Measurements from ENCODE around the gene KCNG1. TPM values are rescaled to one million over a fixed set of nuclear protein-coding genes. Genes with fewer than 3 reads are reported as not detected.

The KCNG1 gene
- total and polyA plus RNA-seq, 12 donors, result 0.14 to 5.3 (median 1.3) TPM; not detected in 3

DNA sequence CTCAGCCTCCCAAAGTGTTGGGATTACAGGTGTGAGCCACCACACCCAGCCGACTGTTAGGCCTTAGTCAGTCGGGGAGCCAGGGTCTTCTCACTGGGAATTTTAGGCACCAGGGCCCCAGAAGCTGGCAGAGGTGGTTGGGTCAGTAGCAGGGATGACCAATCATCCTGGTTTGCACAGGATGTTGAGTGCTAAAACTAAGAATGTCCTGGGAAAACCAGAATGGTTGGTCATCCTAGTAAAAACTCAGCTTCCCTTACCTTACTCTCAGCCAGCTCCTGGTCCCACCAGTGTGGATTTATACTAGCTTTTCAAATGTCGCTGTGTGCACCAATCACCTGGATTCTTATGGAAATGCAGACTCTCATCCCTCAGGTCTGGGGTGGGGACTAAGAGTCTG lies 31.8 kb downstream of the KCNG1 start:
- no peak for TF ChIP-seq CTCF (IDR thresholded peaks at IDR 0.05)
- TF ChIP-seq POLR2A (IDR thresholded peaks at IDR 0.05), result no peak
- Histone ChIP-seq H3K4me1 (replicated peaks in 1 of 2) (no peaks in the 10 kb centered on the region), H3K36me3 (replicated peaks in 1 of 2) (no peaks in the 10 kb centered on the region), H3K27me3 (peaks cover 14% of the 10 kb centered on the region), H3K9me3 (replicated peaks in 1 of 3) (no peaks in the 10 kb centered on the region), H3K4me3 (no peak overlapping the region), H3K27ac (no peak overlapping the region)
- no peak for DNase-seq
- 65 to 78% (median 75%) methylated on average over 3 of the region's 3 CpGs for WGBS, 4 donors
- intact Hi-C loops (cut with DNase I), result loop anchor here in 1 of 2 donors (10.0 kb wide), 1 partner anchor 604 kb away; no protein-coding TSS in a partner anchor

GRCh38 chr20:50987493-50988210 lies 35.3 kb downstream of the KCNG1 start:
- WGBS, 4 donors, result 13 to 21% (median 17%) methylated on average over 11 to 13 of the region's 13 CpGs
- Histone ChIP-seq H3K27ac (no peak overlapping the region), H3K4me1 (replicated peaks in 1 of 2) (no peaks in the 10 kb centered on the region), H3K27me3 (peaks cover 17% of the 10 kb centered on the region), H3K4me3 (no peak overlapping the region), H3K9me3 (replicated peaks in 1 of 3) (no peaks in the 10 kb centered on the region), H3K36me3 (replicated peaks in 1 of 2) (no peaks in the 10 kb centered on the region)
- intact Hi-C loops (cut with DNase I), result loop anchor here (2.0 to 10.0 kb wide), 4 partner anchors 319 to 617 kb away; no protein-coding TSS in a partner anchor
- TF ChIP-seq CTCF (IDR thresholded peaks at IDR 0.05), result peak; percentile 84 to 95 (median 92)
- TF ChIP-seq POLR2A (IDR thresholded peaks at IDR 0.05), result no peak
- peak; percentile 75 to 86 (median 80) for DNase-seq

- Histone ChIP-seq H3K4me3 (no peak overlapping the region), H3K4me1 (replicated peaks in 1 of 2) (no peaks in the 10 kb centered on the region), H3K36me3 (replicated peaks in 1 of 2) (no peaks in the 10 kb centered on the region), H3K9me3 (replicated peaks in 1 of 3) (no peaks in the 10 kb centered on the region), H3K27me3 (peaks cover 11% of the 10 kb centered on the region), H3K27ac (no peak overlapping the region)
- intact Hi-C loops (cut with DNase I), result loop anchor here in 1 of 2 donors (10.0 kb wide), 1 partner anchor 621 kb away; no protein-coding TSS in a partner anchor
- no peak for DNase-seq
- WGBS, 4 donors, result 48 to 64% (median 55%) methylated on average over 2 of the region's 2 CpGs
- TF ChIP-seq POLR2A (IDR thresholded peaks at IDR 0.05) (no peak), CTCF (IDR thresholded peaks at IDR 0.05) (no peak)
These were observed 39.6 kb downstream of the KCNG1 start for GRCh38 chr20:50983321-50983720.

DNA sequence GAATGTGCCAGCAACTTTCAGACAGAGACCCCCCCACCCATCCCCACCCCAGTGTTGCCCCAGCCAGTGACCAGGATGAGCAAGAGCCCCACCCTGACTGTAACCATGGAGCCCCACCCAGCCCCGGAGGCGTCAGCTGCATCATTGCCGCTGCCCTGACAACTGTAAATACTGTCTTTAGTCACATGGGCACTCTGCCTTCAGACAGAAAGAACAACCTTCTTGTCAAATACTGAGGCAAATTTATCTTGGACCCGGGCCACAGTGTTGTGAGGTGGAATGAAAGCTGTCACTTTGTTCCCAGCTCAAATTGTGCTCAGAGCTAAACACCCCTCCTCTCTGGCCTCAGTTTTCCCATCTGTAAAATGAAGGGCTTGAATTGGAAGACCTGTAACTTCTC lies 40.5 kb downstream of the KCNG1 start:
- DNase-seq, result no peak
- TF ChIP-seq CTCF (IDR thresholded peaks at IDR 0.05) (no peak), POLR2A (IDR thresholded peaks at IDR 0.05) (no peak)
- Histone ChIP-seq H3K36me3 (replicated peaks in 1 of 2) (no peaks in the 10 kb centered on the region), H3K27ac (no peak overlapping the region), H3K4me1 (replicated peaks in 1 of 2) (no peaks in the 10 kb centered on the region), H3K4me3 (no peak overlapping the region), H3K9me3 (replicated peaks in 1 of 3) (no peaks in the 10 kb centered on the region), H3K27me3 (peaks cover 19% of the 10 kb centered on the region)
- 39 to 50% (median 45%) methylated on average over 2 to 4 of the region's 4 CpGs for WGBS, 4 donors
- intact Hi-C loops (cut with DNase I), result loop anchor here in 1 of 2 donors (10.0 kb wide), 1 partner anchor 622 kb away; no protein-coding TSS in a partner anchor
